Ovary (tissue), 9 donors: Measurements from ENCODE around the gene EFCAB6. TPM values are rescaled to one million over a fixed set of nuclear protein-coding genes. Genes with fewer than 3 reads are reported as not detected.

Source experiments
- DNase-seq, 5 donors: peaks; one replicate each; pipeline ENCODE4 v3.0.0-alpha.2; 2019 to 2020
- H3K27ac ChIP-seq, 2 donors: fragments of 200-600 bp; one replicate each; pipeline versions ENCODE4 v1.5.1 to v1.8.0; 2019 to 2022
- H3K27me3 ChIP-seq: fragments of 200-600 bp; one replicate; pipeline ENCODE4 v1.8.0; 2022
- H3K36me3 ChIP-seq: fragments of 200-600 bp; sonication (generic); one replicate; pipeline ENCODE4 v1.5.1; 2019
- H3K4me1 ChIP-seq: one replicate; pipeline ENCODE4 v1.8.1; 2013; ENCODE audit warnings: mild to moderate bottlenecking, moderate library complexity; ENCODE audit not compliant: insufficient read depth
- H3K4me3 ChIP-seq: fragments of 200-600 bp; sonication (generic); one replicate; pipeline ENCODE4 v1.5.1; 2017
- H3K9me3 ChIP-seq, 2 donors: fragments of 200-600 bp in 1 of 2; sonication (generic) in 1 of 2; one replicate each; pipeline versions ENCODE4 v1.5.1 to v1.8.1; 2013 to 2019; ENCODE audit warnings: mild to moderate bottlenecking in 1 of 2, moderate library complexity in 1 of 2
- CTCF ChIP-seq, 3 donors: fragments of 450-650 bp in 2 of 3; fragments of 200-600 bp in 1 of 3; IDR thresholded peaks; one replicate each; pipeline versions ENCODE4 v1.5.1 to v1.8.0; 2016 to 2022; ENCODE audit warnings: antibody characterized with exemption in 3 of 3, mild to moderate bottlenecking in 1 of 3
- EP300 ChIP-seq: sonication (generic); formaldehyde crosslinking; IDR thresholded peaks from one replicate; pipeline ENCODE4 v1.6.1; 2017; ENCODE audit warnings: antibody characterized with exemption
- POLR2A ChIP-seq: fragments of 450-650 bp; IDR thresholded peaks from one replicate; pipeline ENCODE4 v1.6.1; 2017; ENCODE audit warnings: antibody characterized with exemption, mild to moderate bottlenecking, moderate library complexity
- WGBS, 3 donors: extraction: QIAGEN DNeasy Blood & Tissue Kit in 1 of 3; methylation state at CpG; one replicate each; pipeline versions ENCODE4 v1.1.5 to v1.1.7; 2013 to 2017; 5-methylcytosine and 5-hydroxymethylcytosine counted together
- intact Hi-C, 4 donors: fragments of 100-400 bp; cut with DNase I; formaldehyde crosslinking; loops; one replicate each; pipeline versions ENCODE4 v1.11.0 to v1.15.1; 2022 to 2023
- polyA plus RNA-seq, 2 donors: library from polyadenylated mRNA; stranded (reverse); fragments of 200-250 nt in 1 of 2; fragments of 350-450 nt in 1 of 2; fragmentation: Illumina TruSeq in 1 of 2; extraction: RNeasy Lipid Tissue Mini Kit (QIAGEN cat#74804) in 1 of 2; gene quantifications; one replicate each; pipeline ENCODE4 v1.2.3, GENCODE V29; 2013 to 2014
- small RNA-seq: library from RNA; depleted of rRNA; stranded (forward); fragments of <200 nt; gene quantifications from one replicate; pipeline ENCODE3, GENCODE V24; 2016
- total RNA-seq, 7 donors: library from RNA; depleted of rRNA in 2 of 7; stranded (reverse); fragments of >200 nt in 2 of 7; fragmentation: NEBNext Ultra II Directional in 3 of 7; extraction: Animal tissue kit (Norgen Biotek cat#: 25700) in 3 of 7; gene quantifications; one replicate each; pipeline versions ENCODE4 v1.1.0 to v1.2.4, GENCODE V29; 2016 to 2023
- donor health status: DM: no; HTN: no; CAD: no; lungs with moderate emphysema.
- donor health status: DM: no; HTN: no; CAD: no.
- donor health status: Bipolar disorder and iron deficiency.
- donor health status: DM: yes; HTN: yes; CAD: no.
- donor health status: DM: no; HTN: no; CAD: no.
- donor health status: DM: yes; HTN: yes; CAD: no.

The EFCAB6 gene
- total and polyA plus RNA-seq, 9 donors = 1.00 to 17.5 (median 6.7) TPM

- peaks cover 7% of the 10 kb centered on the region for H3K4me1 ChIP-seq
- no peak overlapping the region for H3K4me3 ChIP-seq
- H3K27ac ChIP-seq = no peak overlapping the region
- H3K36me3 ChIP-seq = no peaks in the 10 kb centered on the region
- intact Hi-C loops = no loop called here
- DNase-seq = no peak
- no peaks in the 10 kb centered on the region for H3K9me3 ChIP-seq
- TF ChIP-seq EP300 (no peak), POLR2A (no peak), CTCF (IDR thresholded peaks at IDR 0.05) (no peak)
- H3K27me3 ChIP-seq = no peaks in the 10 kb centered on the region
- WGBS, 3 donors = 90 to 93% (median 92%) methylated on average over 7 of the region's 7 CpGs
These were observed 332.1 kb downstream of the EFCAB6 start for GRCh38 chr22:43479962-43480361.

GRCh38 chr22:43479301-43479950, 332.7 kb downstream of the EFCAB6 start:
- Histone ChIP-seq H3K27ac (no peak overlapping the region), H3K4me1 (peaks cover 7% of the 10 kb centered on the region), H3K36me3 (no peaks in the 10 kb centered on the region), H3K27me3 (no peaks in the 10 kb centered on the region), H3K4me3 (no peak overlapping the region), H3K9me3 (no peaks in the 10 kb centered on the region)
- 79 to 91% (median 89%) methylated on average over 7 of the region's 7 CpGs for WGBS, 3 donors
- no peak for TF ChIP-seq POLR2A
- DNase-seq = no peak
- intact Hi-C loops = no loop called here

Small RNA genes lying within 50 kb of the gene (small RNA-seq; reads per million reads assigned to genes)
- not detected for gene HMGN2P9

Other genes starting within 250 kb of the EFCAB6 start
- 1 to 10 TPM in 6 of 7 donors, under 1 TPM in 1; 0.36 to 3.5 (median 1.8) TPM for gene SULT4A1, start 50.2 kb upstream of the EFCAB6 start, total RNA-seq
- 1 to 10 TPM; 1.5 to 1.9 TPM for gene SULT4A1, start 50.2 kb upstream of the EFCAB6 start, polyA plus RNA-seq
- under 1 TPM in 1 of 7 donors, not detected in 6; 0.10 TPM for gene PNPLA5, start 79.7 kb upstream of the EFCAB6 start, total RNA-seq
- gene PNPLA5, start 79.7 kb upstream of the EFCAB6 start, polyA plus RNA-seq = not detected
- gene PNPLA3, start 111.5 kb upstream of the EFCAB6 start, total RNA-seq = 1 to 10 TPM in 4 of 7 donors, under 1 TPM in 3; 0.45 to 4.1 (median 1.3) TPM
- 1 to 10 TPM in 1 of 2 donors, under 1 TPM in 1; 0.31 to 8.0 TPM for gene PNPLA3, start 111.5 kb upstream of the EFCAB6 start, polyA plus RNA-seq
- 10 to 100 TPM; 18.0 to 47.3 (median 42.4) TPM for gene SAMM50, start 143.1 kb upstream of the EFCAB6 start, total RNA-seq
- 10 to 100 TPM; 34.4 to 60.2 TPM for gene SAMM50, start 143.1 kb upstream of the EFCAB6 start, polyA plus RNA-seq
- 10 to 100 TPM; 12.3 to 62.9 (median 40.0) TPM for gene PARVB, start 212.0 kb upstream of the EFCAB6 start, total RNA-seq
- 10 to 100 TPM; 23.0 to 29.6 TPM for gene PARVB, start 212.0 kb upstream of the EFCAB6 start, polyA plus RNA-seq